ENCODE data around the gene FNDC3A.
A peak's percentile ranks its signal among the peaks of the same experiment; 100 is the strongest.
"Not testable (repeated sequence)": the region's sequence is repeated elsewhere in the genome, so short reads cannot be mapped to it uniquely, and the experiment has no call there.

The FNDC3A gene

DNA sequence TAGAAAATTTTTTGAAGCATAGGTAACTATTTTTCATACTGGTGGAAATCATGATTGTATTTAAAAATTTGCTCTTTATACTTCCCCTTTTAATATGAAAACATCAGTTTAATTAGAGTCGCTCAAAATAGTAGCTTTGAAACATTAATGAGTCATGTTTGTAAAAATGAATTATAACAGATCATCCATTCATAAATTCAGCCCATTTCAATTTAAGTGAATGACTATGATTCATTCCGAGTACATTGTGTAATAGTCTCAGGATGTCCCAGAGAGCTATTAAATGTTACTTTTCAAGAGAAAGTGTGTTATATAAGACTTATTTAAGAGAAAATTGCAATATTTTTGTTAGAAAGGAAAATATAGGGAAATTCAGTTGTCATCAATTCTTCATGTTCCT lies 111.0 kb downstream of the FNDC3A start:
- DNase-seq (ENCODE audit: low read depth) = no peak

DNA sequence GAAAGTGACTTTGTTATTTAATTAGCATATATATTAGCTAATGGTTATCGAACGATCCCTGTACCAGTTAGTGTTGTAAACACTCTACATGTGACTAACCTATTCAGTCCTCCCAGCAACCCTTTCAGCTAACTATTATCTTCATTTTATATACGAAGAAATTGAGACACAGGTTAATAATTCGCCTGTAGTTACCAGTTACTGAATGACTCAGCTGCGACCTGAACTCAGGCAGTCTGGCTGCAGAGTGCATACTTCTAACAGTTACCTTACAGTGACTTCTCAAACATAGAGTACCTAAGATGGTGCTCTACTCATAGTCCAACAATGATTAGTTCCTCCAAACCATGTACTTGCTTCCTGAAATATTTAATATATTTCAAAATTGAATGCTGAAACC lies 117.7 kb downstream of the FNDC3A start:
- DNase-seq (ENCODE audit: low read depth) = no peak

DNA sequence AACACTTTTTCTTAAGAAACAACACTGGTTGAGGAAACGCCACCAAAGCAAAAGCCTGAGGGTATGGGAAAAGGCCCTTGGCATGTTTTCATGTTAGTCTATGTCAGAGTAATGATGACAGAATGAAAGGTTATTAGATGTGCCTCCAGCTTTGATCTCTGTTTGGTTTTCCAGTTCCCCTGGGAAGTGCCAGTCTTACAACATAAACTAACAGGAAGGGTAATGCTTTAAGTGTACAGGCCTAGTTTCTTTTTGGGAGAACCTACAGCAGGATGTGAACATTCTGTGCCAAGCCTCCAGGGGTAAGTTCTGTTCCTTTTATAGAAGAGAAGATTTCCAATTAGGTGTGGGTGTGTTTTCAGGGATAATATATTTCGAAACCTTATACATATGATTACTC lies 121.7 kb downstream of the FNDC3A start:
- no peak for DNase-seq (ENCODE audit: low read depth)

GRCh38 chr13:49098198-49098597 lies 122.5 kb downstream of the FNDC3A start:
- DNase-seq (ENCODE audit: low read depth) = no peak

DNA sequence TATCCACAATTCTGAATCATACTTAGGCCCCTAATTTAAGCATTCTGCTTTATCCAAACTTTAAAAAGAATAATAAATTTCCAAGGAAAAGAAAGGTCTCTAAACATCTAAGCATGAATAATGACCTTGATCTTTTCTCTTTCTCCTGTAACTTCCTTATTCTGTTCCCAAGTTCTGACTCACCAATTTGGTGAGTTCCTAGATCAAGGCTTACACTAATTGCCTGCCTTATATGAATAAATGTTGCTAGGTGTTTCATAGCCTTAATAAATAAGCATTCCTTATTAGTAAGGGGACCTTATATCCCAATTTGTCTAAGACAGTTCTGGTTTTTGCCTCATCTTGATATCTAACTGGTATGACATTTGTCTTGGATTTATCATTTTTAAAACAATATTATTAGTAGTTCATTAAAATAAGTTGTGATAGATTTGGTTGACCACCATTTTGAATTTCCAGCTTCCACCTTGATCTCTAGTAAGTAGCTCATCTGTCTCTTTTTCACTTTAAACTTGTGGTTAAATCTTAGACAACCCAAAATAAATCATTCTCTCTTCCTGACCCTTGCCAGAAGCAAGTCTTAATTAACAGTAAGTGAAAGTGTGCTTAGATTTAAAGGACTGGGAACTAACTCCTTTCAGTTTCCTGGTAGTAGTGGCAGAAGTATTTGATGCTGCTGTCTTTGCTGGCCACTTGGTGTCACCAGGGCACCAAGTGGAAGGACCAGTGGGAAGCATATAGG lies 123.2 kb downstream of the FNDC3A start:
- no peak for DNase-seq (ENCODE audit: low read depth)

DNA sequence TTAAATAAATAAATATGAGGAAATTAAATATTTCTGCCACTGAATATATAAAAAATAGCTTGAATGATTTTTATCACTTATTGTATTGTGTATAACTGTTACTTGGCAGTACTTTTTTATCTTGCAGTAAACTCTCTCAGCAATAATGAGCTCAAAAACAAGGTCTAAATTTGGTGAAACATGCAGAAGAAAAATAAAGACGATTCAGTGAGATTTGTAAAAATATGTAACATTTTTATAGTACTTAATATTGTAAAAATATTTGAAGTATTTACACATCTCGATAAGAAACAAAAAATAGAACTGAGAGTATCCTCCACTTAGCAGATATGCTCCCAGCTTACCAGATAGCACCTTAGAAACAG lies 123.8 kb downstream of the FNDC3A start:
- DNase-seq (ENCODE audit: low read depth) = no peak

GRCh38 chr13:49100637-49101570 lies 125.2 kb downstream of the FNDC3A start:
- DNase-seq (ENCODE audit: low read depth) = no peak

GRCh38 chr13:49108196-49108595 lies 132.5 kb downstream of the FNDC3A start:
- DNase-seq (ENCODE audit: low read depth) = no peak

GRCh38 chr13:49110122-49110912 lies 134.6 kb downstream of the FNDC3A start:
- DNase-seq (ENCODE audit: low read depth) = peak; percentile 54

- no peak for DNase-seq (ENCODE audit: low read depth)
Measured at GRCh38 chr13:49110913-49111170, 135.1 kb downstream of the FNDC3A start.

- no peak for DNase-seq (ENCODE audit: low read depth)
Measured at GRCh38 chr13:49112782-49113525, 137.2 kb downstream of the FNDC3A start.

DNA sequence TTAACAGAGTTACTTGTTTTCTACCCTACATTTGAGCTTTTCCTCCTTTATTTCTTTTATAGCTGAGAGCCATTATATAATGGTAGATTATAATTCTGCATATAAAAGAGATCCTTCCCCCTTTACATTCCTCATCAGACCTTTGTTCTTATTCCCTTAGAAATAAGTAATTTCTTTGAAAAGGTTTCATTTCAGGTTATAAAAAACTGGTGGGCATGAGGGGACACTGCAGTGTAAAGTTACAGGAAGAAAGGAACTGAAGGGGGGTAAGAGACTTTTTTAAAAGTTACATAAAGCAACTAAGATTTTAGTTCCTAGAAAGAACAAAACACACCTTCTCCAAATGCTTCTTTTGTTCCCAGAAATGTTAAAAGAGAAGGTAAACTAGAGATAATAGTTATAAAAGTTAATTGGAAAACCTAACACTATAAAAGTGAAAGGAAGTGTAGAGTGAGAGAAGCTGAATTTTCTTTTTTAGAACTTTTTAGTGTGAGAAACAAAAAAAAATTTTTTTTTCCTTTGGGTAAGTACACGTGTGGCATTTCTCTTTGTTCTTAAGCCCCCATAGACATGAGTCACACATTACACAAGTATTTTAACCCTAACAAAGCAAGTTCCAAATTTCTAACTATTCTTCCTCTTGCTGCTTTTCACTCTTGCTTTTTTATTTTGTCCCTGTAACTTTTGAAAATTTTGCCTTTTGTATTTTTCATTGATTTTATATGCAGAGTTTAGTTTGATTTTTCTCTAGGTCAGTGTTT lies 138.0 kb downstream of the FNDC3A start:
- no peak for DNase-seq (ENCODE audit: low read depth)

DNA sequence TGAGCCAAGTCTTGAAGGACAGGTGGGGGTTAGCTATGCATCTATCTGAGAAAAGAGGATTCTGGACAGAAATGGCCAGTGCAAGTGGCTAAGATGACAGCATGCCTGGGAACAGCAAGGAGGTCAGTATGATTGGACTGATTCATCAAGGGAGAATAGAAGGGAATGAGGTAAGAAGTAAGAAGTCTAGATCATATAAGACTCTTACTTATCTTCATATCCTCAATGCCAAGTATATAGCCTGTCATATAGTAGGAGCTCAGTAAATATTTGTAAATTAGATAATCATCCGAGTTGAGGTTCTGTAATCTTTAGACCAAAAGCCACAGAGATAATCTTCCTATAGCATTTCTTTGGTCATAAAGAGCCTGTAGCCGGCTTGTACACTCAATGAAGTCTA lies 141.2 kb downstream of the FNDC3A start:
- no peak for DNase-seq (ENCODE audit: low read depth)

DNA sequence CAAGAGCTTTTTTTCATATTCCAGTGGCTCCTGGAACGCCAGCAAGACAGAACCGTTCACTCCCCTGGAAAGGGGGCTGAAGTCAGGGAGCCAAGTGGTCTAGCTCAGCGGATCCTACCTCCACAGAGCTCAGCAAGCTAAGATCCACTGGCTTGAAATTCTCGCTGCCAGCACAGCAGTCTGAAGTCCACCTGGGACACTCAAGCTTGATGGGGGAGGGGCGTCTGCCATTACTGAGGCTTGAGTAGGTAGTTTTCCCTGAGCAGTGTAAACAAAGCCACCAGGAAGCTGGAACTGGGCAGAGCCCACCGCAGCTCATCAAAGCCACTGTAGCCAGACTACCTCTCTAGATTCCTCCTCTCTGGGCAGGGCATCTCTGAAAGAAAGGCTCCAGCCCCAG lies 142.7 kb downstream of the FNDC3A start:
- DNase-seq (ENCODE audit: low read depth) = not testable (repeated sequence)

- DNase-seq (ENCODE audit: low read depth) = no peak
Measured at GRCh38 chr13:49124693-49125304, 149.1 kb downstream of the FNDC3A start.

- no peak for DNase-seq (ENCODE audit: low read depth)
Measured at GRCh38 chr13:49125964-49126524, 150.3 kb downstream of the FNDC3A start.

DNA sequence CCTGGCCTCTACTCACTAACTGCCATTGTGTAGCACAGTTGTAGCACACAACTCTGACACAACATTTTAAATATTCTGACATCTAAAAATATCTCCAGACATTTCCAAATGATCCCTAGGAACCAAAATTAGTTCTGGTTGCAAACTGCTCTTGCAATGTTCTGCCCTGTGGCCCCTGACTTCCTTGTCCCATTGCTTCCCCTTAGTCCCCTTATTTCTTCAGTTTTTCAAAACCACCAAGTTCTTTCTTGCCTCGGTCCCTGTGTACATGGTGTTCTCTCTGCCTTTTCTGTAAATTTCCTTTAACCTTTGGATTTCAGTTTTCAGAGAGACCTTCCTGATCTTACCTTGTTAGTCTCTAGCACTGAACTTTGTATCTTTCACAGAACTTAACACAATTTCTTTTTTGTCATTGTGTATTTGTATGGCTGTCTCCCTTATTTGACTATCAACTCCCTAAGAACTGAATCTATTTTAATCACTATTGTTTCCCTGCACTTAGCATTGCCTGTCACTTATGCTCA lies 156.8 kb downstream of the FNDC3A start:
- no peak for DNase-seq (ENCODE audit: low read depth)

DNA sequence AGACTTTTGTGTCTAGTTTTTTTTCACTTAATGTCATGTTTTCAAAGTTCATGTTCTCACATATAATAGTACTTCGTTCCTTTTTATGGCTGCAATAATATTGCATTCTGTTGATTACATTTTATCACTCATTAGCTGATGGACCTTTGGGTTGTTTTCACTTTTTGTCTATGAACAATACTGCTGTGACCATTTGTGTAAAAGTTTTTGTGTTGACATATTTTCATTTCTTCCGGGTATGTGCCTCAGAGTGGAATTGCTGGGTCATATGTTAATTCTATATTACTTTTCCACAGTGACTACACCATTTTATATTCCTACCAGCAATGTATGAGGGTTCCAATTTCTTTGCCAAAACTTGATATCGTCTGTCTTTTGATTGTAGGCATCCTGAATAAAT lies 158.6 kb downstream of the FNDC3A start:
- DNase-seq (ENCODE audit: low read depth) = no peak

DNA sequence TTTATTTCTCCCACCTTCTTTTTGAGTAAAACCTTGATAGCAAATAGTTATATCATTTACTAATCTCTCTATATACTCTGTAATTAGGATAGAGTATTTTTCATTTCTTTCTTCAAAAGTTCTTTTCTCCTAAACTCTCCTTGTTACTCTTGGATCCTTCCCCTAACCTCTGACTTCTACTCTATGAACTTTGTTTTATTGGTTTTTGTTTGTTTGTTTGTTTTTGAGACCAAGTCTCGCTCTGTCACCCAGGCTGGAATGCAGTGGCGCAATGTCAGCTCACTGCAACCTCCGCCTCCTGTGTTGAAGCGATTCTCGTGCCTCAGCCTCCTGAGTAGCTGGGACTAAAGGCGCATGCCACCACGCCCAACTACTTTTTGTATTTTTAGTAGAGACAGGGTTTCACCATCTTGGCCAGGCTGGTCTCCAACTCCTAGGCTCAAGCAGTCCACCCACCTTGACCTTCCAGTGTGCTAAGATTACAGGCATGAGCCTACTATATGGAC lies 161.5 kb downstream of the FNDC3A start:
- not testable (repeated sequence) for DNase-seq (ENCODE audit: low read depth)

Measured in stimulated activated CD8-positive, alpha-beta memory T cell treated with anti-CD3 and anti-CD28 coated beads, Interleukin-12 subunit alpha, Interleukin-12 subunit beta, amount 100 ng/mL, for 1 hour (primary cell).